DMS79 (cell line): ENCODE measurements around the gene DMRTC2.
"Not testable (repeated sequence)": the region's sequence is repeated elsewhere in the genome, so short reads cannot be mapped to it uniquely, and the experiment has no call there.

ENCODE experiments used
- DNase-seq: peaks from one replicate; lab custom pipeline; 2025; lab: John Stamatoyannopoulos, UW

Gene DMRTC2

DNA sequence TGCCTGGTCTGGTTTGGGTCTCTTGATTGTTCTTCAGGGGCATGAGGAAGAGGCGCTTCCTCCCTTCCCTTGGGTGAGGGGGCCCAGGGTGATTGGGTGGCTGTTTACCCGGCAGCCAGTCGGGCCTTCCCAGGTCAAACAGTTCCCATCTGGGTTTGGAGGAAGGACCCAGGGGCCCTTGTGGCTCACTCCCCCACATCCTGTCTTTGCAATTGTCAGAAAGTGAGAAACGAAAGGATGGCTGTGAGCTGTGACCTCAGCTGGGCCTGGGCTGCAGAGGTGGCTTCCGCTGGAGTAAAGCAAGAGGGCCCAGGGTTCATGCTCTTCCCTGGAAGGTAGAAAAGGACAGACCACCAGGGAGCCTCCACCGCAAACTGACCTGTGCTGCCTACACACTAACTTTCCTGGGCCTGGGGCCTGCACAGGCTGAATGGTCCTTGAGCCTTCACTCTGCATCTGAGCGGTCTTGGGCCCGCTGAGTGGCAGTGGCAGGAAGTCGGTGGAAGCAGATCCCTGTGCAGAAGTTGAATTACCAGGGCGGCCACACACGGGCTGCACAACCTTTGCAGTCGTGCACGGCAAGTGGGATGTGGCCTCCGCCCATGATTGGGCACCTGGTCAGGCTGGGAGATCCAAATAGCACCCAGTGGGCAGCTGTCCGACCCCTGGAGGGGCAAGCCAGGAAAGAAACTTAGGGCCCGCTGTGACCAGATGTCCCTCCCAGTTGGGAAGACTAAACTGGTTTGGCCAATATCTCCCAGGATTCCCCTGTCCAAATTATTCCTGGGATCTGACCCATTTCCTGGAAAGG, 26.9 kb downstream of the DMRTC2 start:
- DNase-seq: no peak

DNA sequence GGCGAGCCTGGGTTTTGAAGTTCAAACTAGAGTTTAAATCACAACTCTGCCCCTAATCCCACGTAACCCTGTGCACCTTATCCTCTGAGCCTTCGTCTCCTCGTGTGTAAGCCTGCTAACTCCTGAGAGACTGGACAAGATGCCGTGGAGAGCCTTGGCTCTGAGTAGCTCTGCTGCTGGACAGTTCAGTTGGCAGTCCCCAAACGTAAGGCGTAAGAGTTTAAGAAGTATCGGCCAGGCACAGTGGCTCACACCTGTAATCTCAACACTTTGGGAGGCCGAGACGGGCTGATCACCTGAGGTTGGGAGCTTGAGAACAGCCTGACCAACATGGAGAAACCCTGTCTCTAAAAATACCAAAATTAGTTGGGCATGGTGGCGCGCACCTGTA, 27.5 kb downstream of the DMRTC2 start:
- no peak for DNase-seq

DNA sequence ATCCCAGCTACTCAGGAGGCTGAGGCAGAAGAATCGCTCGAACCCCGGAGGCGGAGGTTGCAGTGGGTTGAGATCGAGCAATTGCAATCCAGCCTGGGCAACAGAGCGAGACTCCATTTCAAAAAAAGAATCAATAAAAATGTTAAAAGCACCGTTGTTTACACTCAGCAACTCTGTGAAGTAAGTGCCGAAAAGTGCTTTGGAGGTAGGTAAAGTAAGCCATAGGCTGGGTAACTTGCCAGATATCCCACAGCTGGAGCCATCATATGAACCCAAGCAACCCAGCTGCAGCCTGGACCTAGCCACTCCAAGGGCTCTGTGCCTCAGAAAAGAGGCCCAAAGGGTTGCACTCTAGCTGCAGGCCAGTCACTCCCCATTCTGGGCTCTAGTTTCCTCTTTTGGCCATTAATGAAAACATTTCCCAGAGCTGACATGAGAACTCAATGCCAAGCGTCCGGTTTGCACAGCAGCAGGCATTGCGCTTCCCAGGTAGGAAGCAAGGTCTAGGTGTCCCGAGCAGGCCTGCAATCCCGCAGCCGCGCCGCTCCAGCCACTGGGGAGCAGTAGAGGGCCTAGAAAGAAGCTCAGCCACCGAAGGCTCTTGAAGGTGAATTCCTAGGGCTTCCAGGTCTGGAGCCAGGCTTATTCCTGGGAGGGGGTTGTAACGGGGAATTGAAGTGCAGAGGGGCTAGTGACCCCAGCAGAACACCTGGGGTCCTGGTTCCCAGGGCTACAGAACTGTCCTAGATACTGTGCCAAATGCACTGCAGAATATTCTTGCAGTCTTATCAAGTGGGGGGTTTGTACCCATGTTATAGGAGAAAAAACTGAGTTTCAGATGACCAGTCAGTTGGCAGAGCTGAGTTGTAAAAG, 28.2 kb downstream of the DMRTC2 start:
- DNase-seq: no peak

DNA sequence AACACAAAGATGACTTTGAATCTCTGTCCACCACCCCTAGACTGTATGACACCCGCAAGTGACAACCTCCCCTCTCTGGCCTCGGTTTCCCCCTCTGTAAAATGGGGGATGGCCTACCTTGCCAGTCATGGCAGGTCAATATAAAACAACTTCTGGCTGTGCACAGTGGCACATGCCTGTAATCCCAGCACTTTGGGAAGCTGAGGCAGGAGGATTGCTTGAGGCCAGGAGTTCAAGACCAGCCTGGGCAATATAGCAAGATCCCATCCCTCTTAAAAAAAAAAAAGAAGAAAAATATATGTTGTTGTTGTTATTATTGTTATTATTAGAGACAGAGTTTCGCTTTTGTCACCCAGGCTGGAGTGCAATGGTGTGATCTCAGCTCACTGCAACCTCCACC, 31.1 kb downstream of the DMRTC2 start:
- DNase-seq: not testable (repeated sequence)

DNA sequence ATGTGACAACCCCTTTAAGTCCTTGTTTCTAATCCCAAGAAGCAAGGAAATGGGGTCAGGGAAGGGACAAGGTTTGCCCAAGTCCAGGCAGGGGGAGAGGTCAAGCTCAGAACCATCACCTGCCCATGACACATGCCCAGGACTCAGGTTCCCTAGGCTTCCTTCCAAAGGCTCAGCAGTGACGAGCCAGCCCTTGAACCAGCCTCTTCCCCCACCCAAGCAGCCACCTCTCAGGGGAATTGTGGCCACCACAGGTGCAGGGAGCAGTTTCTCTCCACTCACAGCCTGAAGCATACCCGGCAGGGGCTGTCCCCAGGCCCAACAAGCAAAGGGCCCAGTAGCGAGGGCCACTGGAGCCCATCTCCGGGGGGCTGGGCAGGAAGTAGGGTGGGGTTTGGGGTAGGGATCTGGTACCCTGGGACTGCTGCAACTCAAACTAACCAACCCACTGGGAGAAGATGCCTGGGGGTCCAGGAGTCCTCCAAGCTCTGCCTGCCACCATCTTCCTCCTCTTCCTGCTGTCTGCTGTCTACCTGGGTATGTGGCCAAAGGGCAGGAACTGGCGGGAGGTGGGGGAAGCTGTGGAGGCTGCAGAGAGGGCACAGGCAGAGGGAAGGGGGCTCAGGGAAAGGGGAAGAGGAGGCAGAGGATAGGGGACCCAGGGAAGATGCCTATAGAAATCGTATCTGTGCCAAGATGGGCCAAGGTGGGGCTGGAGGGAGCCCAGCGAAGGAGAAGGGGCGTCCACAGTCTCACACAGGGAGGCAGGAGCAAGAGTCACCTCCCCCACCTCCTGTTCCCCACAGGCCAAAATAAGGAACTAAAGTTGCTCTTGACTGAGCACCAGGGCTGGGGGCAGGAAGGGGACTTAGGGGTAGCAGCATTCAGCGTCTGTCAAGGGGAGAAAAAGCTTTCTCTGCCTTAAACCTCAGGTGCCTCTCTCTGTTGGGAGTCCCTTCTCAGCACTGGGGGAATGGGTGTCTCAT, 32.3 kb downstream of the DMRTC2 start, which contains the start of gene CD79A:
CD79A (plus strand) TSS at position 433 of the 986 bp plus-strand sequence; CDS start at position 459, 26 bp downstream.
- DNase-seq: no peak

DNA sequence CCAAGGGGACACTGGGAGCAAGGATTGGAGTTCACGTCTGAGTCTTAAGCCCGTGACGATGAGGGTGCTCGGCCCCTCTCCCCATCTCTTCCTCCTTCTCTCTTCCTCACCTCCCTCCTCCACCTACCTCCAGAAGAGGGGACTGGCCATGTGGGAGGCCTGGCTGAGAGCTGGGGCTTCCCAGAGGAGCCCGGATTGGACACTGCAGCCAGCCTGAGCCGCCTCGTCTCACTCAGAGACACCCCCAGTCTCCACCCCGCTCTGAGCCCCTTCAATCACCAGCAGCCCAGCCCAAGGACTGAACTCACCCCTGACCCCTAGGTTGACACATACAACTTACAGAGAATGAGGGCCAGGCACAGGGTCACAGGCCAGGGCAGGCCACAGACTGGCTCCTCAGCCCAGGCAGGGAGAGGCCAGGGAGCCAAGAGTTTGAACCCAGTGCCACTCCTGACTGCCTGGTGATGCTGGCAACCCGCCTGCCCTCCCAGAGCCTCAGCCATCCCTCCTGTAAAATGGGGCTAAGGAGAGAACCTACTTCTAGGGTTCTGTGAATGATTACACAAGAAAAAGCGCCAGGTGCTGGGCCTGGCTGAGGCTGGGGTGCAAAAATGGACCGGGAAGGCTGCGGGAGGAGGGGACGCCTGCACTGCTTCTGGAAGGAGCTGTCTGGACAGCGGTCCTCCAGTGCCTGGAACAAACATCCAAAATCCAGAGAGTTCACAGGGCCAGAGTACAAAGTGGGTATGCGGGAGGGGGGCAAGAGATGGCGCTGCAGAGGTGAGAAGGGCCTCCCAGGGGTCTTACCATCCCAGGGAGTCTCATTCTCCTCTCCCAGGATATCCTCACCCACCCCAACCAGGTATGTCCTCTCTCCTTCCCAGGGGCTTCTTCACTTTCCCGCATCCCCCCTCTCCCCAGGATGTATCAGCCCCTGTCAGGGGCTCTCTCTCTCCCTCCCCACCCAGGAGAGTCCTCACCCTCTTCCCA, 33.4 kb downstream of the DMRTC2 start:
- DNase-seq: no peak

DNA sequence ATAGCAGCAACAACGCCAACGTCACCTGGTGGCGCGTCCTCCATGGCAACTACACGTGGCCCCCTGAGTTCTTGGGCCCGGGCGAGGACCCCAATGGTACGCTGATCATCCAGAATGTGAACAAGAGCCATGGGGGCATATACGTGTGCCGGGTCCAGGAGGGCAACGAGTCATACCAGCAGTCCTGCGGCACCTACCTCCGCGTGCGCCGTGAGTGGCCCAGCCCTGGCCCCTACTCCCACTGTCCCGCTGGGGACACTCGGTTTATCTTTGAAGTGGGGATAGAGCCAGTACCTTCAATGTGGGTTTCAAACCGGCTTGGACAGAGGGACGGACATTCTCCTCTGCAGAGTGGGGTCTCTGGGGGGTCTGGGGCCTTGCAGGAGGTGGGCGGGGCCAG, 34.2 kb downstream of the DMRTC2 start:
- no peak for DNase-seq

DNA sequence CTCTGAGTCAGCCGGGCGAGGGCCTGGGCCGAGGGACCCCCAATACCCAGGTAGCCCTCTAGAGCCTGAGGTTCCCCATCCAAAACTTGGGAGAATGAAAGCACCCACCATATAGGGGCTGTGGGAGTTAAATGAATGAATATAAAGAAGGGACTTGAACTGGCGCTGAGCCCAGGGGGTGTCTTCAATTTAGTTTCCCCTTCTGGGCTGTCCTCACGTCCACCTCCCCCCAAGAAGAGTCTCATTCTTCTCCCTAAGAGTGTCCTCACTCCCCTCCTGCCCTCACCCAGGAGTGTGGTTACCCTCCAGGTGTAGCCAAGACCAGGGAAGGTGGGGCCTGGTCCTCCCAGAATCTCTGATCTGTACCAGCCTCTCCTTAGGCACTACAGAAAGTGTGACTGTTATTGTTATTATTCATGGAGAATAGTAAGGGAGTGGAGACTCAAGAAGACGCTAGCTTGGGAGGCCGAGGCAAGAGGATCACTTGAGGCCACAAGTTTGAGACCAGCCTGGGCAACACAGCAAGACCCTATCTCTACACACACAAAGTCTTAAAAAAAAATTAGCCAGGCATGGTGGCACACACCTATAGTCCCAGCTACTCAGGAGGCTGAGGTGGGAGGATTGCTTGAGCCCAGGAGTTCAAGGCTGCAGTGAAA, 35.0 kb downstream of the DMRTC2 start:
- no peak for DNase-seq

DNA sequence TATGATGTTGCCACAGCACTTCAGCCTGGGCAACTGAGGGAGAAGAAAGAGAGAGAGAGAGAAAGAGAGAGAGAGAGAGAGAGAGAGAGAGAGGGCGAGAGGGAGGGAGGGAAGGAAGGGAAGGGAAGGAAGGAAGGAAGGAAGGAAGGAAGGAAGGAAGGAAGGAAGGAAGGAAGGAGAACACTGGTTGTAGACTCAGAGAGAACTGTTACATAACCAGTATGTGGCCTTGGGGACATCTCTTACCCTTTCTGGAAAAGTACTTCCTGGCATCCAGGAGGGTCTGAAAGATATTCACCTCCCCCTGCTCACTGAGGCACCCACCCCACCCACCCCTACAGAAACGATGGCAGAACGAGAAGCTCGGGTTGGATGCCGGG, 35.5 kb downstream of the DMRTC2 start:
- no peak for DNase-seq

DNA sequence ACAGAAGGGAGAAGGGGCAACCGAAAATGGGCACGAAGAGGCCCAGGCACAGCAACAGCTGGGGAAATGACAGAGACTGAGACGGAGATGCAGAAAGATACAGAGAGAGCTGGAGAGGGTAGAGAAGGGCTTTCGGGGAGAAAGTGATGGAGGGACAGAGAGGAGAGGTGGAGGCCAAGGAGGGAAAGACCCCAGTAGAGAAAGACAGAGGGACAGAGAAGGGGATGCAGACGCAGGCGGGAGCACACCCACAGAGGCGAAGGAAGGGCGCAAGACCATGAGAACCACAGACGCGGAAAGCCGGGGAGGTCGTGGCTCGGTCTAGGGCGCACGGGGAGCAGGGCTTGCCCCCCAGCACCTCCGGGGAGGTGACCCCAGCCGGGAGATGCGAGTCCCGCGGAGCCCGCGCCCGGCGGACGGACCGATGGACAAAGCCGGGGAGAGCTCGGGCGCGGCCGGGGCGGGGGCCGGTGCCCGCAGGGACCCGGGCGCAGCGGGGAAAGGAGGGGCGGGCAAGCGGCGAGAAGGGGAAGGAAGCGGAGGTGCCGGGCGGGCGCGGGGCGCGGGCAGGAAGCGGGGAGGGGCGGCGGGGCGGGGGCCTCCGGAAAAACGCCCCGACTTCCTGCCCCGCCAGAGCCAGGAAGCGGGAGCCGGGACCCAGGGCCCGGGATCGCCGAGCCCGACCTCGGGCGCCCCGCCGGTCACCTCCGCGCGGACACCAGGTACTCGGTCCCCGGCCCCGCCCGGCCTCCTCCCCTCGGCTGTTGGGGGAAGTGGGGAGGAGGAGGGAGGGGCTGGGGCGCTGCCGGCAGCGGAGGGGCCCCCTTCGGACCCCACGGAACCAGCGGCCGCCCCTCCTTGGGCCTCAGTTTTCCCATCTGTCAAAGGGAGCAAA, 38.0 kb downstream of the DMRTC2 start, which contains the start of gene ARHGEF1:
ARHGEF1 (plus strand) TSS at position 617 of the 895 bp plus-strand sequence. CDS start 4,899 bp downstream, outside the sequence.
- no peak for DNase-seq

DNA sequence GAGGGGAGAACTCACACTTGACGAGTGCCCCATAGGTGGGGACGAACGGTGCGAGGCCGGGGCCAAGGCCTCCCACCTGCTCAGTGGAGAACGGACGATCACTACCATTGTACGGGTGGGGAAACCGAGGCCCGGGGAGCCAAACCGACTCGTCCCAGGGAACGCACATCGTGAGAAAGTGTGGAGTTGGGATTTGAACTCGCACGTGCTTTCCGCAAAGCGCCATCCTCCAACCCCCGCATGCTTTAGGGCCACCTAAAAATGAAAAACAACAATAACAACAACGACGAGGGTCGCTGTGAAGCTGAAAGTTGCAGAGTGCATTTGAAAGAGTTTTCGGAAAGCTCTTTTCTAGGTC, 38.6 kb downstream of the DMRTC2 start:
- no peak for DNase-seq

DNA sequence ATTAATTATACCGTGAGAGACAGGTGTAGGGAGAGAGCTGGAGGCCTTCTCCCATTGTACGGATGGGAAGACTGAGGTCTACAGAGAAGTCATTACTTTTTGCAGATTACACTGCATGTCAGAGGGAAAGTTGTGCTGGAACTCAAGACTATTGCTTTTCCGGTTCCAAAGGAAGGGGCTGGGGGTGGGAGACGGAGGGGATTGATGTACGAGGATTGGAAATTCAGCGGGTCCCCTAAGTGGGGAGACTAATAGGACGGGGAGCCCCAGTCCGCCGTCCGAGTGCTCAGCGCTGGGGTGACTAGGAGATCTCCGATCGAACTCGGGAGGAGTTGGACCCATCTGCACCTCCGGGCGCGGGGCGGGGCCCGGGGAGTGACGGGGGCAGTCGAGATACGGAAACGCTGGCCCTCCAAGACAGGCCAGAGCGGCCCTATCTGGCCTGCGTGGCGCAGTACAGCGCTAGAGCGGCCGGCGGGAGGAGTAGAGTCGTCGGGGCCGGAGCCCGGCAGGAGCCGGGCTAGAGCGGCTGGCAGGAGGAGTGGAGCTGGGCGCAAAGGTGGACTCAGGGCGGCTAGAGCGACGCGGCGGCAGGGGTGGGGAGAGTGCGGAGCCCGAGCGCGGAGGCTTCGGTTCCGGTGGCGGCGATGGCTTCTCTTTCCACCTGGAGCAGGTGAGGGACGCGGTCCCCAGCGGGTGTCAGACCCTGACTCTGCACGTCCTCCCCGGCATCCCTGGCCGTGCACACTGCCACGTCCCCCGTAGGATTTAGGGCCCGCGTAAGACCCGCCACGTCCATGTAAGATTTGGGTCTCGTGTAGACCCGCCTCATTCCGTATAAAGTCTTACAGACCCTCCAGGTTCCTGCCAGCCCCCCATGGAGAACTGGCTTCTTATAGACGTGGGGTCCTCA, 39.2 kb downstream of the DMRTC2 start:
- peak; percentile 93 for DNase-seq

DNA sequence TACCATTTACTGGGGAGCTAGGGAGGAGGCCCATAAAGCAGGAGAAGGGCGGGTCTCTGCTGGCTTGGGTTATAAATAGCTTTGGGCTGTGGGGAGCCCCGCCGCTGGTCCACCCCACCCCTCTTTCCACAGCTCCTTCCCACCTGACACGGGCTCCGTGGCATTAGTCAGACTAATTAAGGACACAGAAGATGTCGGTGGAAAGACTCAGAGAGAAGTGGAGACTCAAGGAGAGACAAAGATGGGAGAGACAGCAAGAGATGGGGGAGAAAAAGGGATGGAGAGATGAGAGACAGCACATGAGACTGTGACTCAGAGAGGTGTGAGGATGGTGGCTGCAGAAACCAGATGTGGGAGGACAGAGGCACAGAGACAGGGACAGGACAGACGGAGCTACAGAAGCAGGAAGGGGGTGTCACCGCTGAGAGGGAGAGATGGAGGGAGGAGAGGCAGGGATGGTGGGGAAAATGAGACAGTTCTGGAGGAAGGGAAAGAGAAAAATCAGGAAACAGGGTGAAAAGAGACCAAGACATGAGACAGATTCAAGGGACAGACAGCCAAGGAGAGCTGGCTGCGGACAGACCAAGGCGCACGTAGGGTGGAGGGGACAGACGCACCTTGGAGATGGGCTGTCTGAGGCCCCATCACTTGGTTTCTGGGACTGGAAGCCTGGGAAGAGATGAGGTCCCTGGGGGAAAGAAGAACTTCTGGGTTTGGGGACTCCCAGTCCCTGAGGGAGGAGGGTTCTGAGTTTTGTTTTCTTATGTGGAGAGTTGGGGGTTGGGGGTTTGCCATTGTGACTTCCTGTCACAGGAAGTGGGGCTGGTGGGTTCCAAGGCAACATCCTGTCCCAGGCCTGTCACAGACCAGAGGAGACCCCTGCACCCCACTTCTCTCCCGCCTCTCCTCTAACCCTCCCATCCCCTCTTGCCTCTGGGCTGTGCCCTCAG, 42.2 kb downstream of the DMRTC2 start:
- no peak for DNase-seq

DNA sequence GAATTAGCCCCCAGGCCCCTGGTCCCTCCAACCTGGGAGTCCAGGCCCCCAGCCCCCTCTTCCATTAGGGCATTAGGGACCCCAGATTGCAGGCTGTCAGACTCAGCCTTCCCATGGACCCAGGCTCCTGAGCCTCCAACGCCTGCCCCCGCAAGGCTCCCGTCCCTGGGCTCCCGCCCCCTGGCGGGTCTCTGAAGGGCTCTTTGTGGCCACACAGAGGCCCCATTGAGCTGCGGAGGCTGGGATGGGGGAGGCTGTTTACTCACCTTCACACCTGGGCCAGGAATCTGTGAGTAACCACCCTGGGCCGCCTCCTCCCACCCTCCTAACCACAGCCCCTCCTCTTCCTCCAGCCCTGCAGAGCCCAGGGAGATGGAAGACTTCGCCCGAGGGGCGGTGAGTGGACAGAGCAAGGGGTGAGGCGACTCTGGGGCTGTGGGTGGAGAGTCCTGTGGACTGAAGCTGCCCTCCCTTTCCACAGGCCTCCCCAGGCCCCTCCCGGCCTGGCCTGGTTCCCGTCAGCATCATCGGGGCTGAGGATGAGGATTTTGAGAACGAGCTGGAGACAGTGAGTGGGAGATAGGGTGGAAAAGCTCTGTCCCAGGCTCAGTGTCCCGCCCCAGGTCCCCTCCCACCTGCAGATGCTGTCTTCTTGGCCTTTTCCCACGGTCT, 43.0 kb downstream of the DMRTC2 start:
- DNase-seq: peak; percentile 76

DNA sequence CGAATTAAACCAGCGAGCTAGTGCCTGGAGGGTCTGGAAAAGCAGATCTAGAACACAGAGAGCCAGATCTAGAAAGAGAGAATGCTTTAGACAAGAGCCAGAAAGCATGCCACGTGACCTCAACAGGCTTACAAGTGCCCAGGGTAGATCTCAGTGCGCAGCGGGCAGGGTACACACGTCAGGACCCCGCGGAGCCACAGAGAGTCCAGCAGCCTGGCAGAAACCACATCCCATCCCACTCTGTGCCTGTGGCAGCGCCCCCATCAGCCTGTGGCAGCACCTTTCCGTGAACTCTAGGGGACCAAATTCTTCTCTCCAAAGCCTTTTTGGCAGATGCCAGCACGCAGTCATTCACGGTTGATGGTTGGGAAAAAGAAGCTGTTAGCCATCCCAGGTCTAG, 44.1 kb downstream of the DMRTC2 start:
- DNase-seq: no peak

DNA sequence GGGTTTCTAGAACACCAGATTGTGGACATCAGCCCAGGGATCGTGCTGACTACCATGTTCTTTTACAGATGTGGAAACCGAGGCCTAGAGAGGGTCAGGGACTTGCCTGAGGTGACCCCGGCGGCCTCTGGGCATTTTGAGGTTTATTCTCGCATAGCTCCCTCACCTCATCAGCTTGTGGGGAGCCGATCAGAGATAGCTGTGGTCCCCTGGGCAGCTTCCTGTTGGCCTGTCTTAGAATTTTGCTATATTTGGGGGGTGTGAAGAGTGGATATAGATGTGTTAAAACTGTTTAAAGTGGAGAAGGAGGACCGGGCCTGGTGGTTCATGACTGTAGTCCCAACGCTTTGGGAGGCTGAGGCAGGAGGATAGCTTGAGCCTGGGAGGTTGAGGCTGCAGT, 45.1 kb downstream of the DMRTC2 start:
- no peak for DNase-seq
